Smooth muscle cell of trachea (primary cell): Measurements from ENCODE around the gene NMBR. TPM values are rescaled to one million over a fixed set of nuclear protein-coding genes. Genes with fewer than 3 reads are reported as not detected.

Experiments
- total RNA-seq: library from RNA; depleted of rRNA; stranded (reverse); fragments of >200 nt; gene quantifications from 2 replicates; pipeline ENCODE4 v1.2.1, GENCODE V29; 2014

NMBR gene
- not detected in 2 replicates for total RNA-seq

DNA sequence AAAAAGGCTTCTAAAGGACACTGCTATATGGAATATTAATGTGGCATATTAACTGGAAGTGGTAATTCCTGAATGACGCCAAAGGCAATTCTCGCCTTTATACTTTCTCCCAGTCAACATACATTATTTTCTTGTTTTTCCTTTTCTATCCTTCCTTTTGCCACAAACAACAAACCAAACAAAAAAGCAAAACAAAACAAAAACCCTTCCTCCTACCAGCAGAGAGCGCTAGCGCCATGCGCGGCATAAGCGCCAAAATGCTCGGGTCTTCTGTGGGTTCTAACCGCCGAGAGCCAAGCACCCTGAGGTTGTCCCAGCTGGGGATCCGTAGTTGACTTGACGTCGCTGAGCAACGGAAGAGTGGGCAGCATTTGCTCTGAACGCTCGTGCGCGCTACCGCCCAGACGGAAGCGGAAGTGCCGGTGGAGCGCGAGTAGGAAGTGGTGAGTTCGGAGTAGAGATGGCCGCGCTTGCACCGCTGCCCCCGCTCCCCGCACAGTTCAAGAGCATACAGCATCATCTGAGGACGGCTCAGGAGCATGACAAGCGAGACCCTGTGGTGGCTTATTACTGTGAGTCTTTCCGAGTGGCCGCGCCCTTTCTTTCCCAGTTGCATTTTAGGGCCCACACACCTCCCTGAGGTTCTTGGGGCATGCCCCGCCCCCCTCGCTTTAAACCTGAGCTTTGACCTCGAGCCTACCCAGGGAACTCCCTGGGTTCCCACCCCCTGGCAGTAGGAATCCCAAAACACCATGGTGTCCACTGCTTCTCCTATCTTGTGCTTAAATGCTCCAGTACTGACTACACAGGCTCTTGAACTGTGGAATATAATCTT, at the start of gene NMBR, which contains the start of gene VTA1:
NMBR (minus strand) TSS at position 295 of the 835 bp plus-strand sequence. CDS start 58,464 bp downstream, outside the sequence.
VTA1 (plus strand) TSS at position 436 of the 835 bp plus-strand sequence; CDS start at position 461, 25 bp downstream.

DNA sequence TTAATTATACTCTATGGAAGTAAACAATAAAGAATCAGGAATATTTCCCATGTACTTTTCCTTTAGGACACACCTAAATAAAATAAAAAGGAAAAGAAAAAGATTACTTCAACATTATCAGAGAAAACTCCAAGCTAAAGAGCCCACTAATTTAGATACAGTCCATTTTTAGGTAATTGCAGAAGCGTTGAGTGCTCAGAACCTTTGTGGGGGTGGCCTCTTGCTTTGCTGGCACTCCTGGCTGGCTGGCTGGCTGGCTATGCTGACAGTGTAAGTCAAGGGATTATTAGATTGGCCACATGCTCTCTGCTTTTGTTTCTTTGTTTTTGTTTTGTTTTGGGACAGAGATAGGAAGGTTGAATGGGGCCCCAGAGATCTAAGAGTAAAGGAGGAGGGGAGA, 14.3 kb downstream of the NMBR start, which contains the start of gene GJE1:
GJE1 (plus strand) TSS at position 301 of the 400 bp plus-strand sequence. CDS start 234 bp downstream, outside the sequence.

Other genes with a start within 250 kb of the NMBR start
- not detected in 2 replicates for gene GJE1, start 14.2 kb downstream of the NMBR start, total RNA-seq
- gene VTA1, start 141 bp upstream of the NMBR start, total RNA-seq: 50.8 and 57.9 TPM in 2 replicates
- 0.33 and 1.7 TPM in 2 replicates for gene ADGRG6, start 154.9 kb upstream of the NMBR start, total RNA-seq